Measurements from ENCODE around the gene HSD11B1L.

Gene HSD11B1L

DNA sequence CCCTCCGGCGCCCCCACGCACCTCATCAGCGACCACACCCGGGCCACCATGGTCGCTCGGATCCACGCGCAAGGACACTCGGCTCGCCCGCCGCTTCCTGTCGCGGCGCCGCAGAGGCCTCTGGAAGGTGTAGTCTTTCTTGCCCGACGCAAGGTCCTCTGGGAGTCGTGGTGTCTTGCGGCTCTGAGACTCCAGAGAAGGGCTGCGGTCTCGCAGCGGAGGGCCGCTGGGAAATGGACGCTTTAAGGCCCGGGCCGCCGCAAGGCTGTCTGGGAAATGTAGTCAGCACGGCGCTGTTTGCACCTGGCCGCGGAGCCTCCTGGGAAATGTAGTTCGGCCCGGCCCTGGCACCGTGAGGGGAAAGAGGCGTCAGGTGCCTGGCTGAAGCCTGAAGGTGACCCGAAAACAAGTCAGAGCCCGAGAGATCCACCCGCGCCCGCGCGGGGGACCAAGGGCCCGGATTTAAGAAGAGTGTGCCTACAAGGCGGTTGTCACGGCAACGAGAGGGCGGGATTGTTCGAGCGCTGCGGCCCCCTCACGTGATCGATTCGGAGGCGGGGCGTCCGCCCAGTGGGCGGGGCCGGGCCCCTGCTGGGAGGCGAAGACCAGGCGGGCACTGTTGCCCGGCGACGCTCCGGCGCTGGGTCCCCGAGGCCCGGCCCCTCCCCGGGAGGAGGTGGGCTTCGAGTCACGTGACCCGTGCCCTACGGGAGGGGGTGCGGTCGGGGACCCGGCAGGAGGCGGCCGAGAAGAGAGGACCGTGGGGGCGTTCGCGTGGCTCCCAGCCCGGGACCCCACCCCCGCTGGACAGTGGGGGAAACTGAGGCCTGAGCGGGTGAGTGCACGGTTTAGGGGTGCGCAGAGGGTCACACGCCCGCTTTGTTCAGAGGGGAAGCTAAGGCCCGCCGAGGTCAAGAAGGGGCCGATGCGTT lies at the start of gene HSD11B1L, which contains the start of gene MICOS13:
TSS of gene HSD11B1L (plus strand) at position 591 of the 932 bp plus-strand sequence. CDS start 3,806 bp downstream, outside the sequence.
TSS of gene MICOS13 (minus strand) at position 80 of the 932 bp plus-strand sequence. CDS start at position 50, 30 bp downstream.
- peak; percentile 97 for FAIRE-seq

DNA sequence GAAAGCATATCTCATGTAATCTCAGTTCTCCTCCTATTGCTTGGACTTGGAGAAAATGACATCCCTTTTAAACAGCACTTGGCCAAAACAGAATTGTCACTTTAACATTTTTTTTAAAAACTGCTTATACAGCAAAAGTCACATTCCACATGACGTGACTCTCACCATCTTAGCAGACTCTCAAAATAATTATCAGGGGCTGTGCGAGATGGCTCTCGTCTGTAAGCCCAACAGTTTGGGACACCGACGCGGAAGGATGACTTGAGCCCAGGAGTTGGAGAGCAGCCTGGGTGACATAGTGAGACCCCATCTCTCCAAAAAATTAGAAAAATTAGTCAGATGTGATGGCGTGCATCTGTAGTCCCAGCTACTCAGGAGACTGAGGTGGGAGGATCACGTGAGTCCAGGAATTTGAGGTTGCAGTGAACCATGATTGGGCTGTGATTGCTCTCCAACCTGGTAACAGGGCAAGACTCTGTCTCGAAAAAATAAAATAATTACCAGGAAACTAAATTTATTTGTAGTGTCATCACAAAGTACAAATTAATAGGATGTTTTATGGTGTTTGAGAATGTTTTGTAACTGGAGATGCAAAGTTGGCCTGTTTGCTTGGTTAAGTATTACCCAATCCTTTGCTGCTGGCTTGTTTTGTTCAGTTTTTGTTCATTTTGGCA lies 49.1 kb upstream of the HSD11B1L start:
- no peak for FAIRE-seq

DNA sequence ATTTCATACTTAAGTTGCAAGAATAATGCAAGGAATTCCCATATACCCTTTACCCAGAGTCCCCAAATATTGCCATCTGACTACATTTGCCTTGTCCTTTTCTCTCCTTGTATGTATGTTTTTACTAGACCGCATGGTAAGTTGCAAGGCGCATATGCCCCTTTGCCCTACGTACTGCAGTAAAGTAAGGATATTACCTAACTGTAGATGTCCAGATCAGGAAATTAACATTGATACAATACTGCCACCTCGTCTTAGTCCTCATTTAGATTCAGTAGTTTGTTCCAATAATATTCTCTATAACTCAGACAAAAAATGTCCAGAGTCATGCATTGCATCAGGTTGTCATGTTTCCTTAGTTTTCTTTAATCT lies 48.6 kb upstream of the HSD11B1L start:
- FAIRE-seq = no peak

DNA sequence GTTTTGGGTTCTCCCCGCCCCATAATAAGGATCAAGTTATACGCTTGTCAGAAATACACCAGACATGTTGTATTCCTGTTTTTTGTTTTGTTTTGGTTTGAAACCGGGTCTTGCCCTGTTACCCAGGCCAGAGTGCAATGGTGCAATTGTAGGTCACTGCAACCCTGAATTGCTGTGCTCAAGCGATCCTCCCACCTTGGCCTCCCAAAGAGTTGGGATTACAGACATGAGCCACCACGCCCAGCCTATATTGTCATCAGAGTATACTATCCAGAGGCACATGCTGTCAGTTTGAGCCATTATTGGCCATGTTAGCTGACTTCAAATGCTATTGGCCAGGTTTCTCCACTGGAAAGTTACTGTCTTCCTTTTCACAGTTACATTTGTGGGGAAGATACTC lies 48.2 kb upstream of the HSD11B1L start:
- no peak for FAIRE-seq

DNA sequence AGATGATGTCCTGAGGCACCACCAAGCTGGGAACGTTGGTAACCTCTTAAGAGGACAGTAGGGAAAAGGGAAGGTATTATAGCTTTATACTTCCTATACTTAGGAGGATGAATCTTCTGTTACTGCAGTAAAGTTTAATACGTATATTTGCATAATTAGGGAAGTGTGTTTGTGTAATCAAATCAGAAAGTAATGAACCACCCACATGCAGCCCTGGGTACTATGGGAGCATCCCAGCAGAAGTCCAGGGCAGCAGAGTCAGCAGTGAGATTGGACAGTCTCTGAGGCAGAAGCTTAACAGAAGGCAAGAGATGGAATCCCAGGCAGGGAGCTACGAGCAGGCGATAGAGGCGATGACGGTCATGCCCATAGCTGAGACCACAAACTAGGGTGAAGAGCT lies 45.4 kb upstream of the HSD11B1L start:
- FAIRE-seq = no peak

DNA sequence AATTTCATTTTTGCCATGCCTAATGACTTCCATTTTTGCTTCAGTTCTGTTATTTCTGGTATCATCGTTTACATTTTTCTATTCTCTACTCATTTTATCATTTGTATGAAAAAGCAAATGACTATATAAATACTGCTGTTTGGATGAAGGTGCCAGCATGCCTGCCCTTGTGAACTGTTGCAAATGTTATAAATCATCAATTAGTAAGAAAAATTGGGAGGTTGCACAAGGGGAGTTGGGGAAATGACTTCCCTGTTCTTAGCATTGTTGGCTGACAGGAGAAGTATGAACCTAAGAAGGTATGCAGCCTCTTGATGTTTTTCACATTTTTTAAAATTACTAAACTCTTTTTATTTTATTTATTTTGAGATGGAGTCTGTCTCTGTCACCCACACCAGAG lies 42.9 kb upstream of the HSD11B1L start:
- FAIRE-seq = no peak

GRCh38 chr19:5641171-5641570 lies 39.7 kb upstream of the HSD11B1L start:
- FAIRE-seq = no peak

DNA sequence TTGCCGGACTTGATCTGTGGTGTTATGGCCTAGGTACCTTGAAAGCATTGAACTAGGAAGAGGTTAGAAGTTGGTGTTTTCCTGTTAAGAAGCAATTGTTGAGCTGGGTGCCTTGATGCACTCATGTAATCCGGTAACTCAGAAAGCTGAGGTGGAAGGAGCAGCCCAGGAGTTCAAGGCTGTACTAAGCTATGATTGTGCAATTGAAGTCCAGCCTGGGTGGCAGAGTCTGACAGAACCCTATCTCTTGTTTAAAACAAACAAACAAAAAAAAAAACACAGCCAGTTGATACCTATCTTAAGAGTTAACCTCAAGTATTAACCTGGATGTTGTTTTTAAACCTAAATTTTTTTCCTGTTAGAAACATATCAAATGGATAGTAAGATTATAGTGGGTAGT lies 38.6 kb upstream of the HSD11B1L start:
- FAIRE-seq = no peak

DNA sequence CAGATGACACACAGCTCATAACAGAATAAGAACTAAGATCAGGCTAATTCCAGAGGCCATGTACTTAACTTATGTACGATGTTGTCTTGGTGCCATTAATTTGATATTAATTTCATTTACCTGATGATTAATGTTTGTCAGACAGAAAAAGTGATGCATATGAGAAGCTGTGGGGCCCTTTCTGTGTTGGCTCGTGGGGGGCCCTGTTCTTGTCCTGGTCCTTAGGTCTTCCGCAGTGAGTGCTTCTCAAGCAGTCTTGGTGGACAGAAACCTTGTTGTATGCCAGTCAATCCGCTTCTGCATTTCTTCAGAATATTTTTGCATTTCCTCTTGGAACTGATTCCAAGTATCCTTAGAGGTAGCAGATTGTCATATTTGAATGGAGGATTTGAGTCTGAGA lies 37.8 kb upstream of the HSD11B1L start:
- no peak for FAIRE-seq

- FAIRE-seq = no peak
Measured at GRCh38 chr19:5644037-5644436, 36.8 kb upstream of the HSD11B1L start.

GRCh38 chr19:5645409-5645808 lies 35.4 kb upstream of the HSD11B1L start:
- no peak for FAIRE-seq

DNA sequence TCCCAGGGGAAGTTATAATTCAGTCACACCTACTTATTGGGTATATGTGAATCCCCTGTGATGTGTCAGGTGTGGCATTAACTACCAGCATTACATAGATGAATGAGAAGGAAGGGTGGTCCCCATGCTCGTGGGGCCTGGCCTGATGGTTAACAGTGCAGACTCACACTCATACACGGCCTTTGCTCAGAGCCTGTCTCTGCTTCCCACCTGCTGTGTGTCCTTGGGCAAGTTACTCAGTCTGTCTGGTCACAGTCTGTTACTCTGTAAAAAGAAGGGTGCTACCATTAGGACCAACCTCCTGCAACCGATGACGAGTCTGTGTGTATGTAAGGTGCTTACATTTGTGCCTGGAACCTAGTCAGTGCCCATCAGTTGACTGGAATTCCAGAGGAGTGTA lies 34.1 kb upstream of the HSD11B1L start:
- FAIRE-seq = no peak

- no peak for FAIRE-seq
Measured at GRCh38 chr19:5648464-5648863, 32.4 kb upstream of the HSD11B1L start.

- no peak for FAIRE-seq
Measured at GRCh38 chr19:5651361-5651760, 29.5 kb upstream of the HSD11B1L start.

- no peak for FAIRE-seq
Measured at GRCh38 chr19:5652261-5652660, 28.6 kb upstream of the HSD11B1L start.

DNA sequence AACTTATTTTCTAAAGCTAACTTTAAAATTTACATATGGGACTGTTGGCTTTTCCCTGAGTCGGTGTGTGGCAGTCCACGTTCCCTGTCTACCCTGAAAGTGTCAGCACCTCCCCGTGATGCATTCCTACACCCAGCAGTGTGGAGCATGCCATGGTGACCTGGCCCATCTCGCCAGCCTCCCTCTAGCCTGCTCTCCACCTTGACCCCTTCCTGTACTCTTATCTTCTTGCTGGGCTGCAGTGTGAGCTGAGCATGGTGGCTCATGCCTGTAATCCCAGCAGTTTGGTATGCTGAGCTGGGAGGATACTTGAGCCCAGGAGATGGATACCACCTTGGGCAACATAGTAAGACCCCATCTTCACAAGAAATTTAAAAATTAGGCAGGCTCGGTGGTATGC lies 25.9 kb upstream of the HSD11B1L start:
- no peak for FAIRE-seq

DNA sequence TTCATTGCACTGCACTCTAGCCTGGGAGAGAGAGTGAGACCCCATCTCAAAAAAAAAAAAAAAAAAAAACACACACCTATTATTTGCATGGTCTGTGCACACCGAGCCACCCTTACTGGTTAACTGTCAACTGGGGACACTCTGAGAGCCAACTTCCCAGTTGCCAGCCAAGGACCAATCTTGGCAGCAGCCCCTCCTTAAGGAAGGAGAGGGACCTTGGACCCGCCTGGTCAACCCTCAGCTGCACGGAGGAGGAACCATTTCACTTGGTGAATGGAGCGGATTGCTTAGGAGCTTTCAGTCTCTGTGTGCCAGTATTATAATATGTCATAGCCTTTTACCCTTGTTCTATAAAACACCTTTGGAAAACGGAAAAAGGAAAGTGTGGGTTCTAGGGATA lies 25.4 kb upstream of the HSD11B1L start:
- FAIRE-seq = no peak

DNA sequence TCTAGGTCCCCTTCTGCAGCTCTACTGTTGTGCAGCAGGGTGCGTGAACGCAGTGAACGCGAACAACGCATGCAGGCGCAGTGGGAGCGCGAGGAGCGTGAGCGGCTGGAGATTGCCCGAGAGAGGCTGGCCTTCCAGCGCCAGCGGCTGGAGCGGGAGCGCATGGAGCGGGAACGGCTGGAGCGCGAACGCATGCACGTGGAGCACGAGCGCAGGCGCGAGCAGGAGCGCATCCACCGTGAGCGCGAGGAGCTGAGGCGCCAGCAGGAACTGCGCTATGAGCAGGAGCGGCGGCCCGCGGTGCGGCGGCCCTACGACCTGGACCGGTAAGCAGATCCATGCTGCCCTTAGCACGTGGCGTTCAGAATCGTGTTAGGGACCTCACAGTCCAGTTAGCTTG lies 19.3 kb upstream of the HSD11B1L start:
- FAIRE-seq = no peak

DNA sequence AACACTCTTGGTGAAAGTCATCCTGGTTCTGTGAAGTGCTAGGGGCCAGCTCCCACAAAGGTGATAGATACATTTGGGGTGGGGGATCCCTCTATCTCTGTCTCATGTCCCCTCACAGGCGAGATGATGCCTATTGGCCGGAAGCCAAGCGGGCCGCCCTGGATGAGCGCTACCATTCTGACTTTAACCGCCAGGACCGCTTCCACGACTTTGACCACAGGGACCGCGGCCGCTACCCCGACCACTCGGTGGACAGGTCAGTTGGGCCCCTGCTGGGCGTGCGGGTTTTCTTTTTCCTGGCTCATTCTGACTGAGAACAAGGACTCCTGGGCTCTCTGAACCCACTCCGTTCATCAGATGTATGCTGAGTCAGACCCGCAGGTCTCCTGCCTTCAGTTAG lies 16.9 kb upstream of the HSD11B1L start:
- FAIRE-seq = no peak

GRCh38 chr19:5664515-5664914 lies 16.3 kb upstream of the HSD11B1L start:
- FAIRE-seq = no peak

- no peak for FAIRE-seq
Measured at GRCh38 chr19:5665781-5666513, 14.9 kb upstream of the HSD11B1L start.

- no peak for FAIRE-seq
Measured at GRCh38 chr19:5666921-5667610, 13.8 kb upstream of the HSD11B1L start.

DNA sequence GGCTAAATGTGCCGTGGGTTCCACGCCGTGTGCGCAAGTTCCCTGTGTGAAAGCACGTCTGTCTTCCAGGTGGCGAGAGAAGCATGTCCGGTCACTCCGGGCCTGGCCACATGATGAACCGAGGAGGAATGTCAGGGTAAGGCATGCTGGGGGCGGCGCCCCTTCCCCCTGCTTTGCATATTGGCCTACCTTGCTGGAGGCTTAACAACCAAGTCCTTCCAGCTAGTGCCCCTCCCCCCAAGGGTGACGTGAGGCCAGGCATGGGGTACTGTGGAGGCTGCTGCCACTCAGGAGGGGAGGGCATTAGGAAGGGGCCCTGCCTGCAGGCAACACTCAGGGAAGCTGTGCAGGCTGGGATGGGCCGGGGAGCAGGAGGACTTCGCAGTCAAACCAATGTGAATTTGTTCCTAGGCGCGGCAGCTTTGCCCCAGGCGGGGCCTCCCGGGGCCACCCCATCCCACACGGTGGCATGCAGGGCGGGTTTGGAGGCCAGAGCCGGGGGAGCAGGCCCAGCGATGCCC lies 13.0 kb upstream of the HSD11B1L start:
- no peak for FAIRE-seq
